ENCODE results near the gene VPS37C. TPM values are rescaled to one million over a fixed set of nuclear protein-coding genes. Genes with fewer than 3 reads are reported as not detected.

The VPS37C gene
- total RNA-seq, 1 experiment from 2014 or later: 19.0 TPM

GRCh38 chr11:61131586-61131985 is 29.6 kb downstream of the VPS37C start:
- no peaks in the 10 kb centered on the region for H3K27me3 Mint-ChIP-seq (ENCODE audit: low read depth)
- H3K14ac ChIP-seq (ENCODE audit: insufficient read depth, low read length): no peak overlapping the region
- no peak overlapping the region for H2AFZ ChIP-seq (ENCODE audit: low read length)
- H3K79me1 ChIP-seq (ENCODE audit: insufficient read depth, low read depth, low read length, poor library complexity, severe bottlenecking): no peaks in the 10 kb centered on the region
- no peak overlapping the region for H2BK12ac ChIP-seq (ENCODE audit: insufficient read length, low read depth, low read length)
- H4K20me1 ChIP-seq (ENCODE audit: control insufficient read depth, insufficient read depth, insufficient read length): no peaks in the 10 kb centered on the region
- H3K27ac ChIP-seq (ENCODE audit: insufficient read length, low read depth, low read length): no peak overlapping the region
- H3K4me1 ChIP-seq (ENCODE audit: insufficient read depth, low read length): no peaks in the 10 kb centered on the region
- peaks cover 0 to 22% (median 5%) of the 10 kb centered on the region in 3 experiments; a peak in 5 of 7 replicates for H3K36me3 Mint-ChIP-seq (ENCODE audit: insufficient read depth in 1 of 3, low read depth in 3 of 3)
- H3K9me3 ChIP-seq (ENCODE audit: control insufficient read depth, low read depth, low read length): no peaks in the 10 kb centered on the region
- H3T11ph ChIP-seq (ENCODE audit: low read length): no peak overlapping the region
- H2BK20ac ChIP-seq (ENCODE audit: low read depth, low read length, poor library complexity, severe bottlenecking): no peak overlapping the region
- no peak overlapping the region for H2BK5ac ChIP-seq (ENCODE audit: insufficient read length, low read length)
- H3K27me3 ChIP-seq (ENCODE audit: insufficient read depth, low read length): no peaks in the 10 kb centered on the region
- no peak overlapping the region for H4K91ac ChIP-seq (ENCODE audit: insufficient read length, low read depth, low read length)
- H3K18ac ChIP-seq (ENCODE audit: insufficient read length, low read depth, low read length): no peak overlapping the region
- no peaks in the 10 kb centered on the region for H3K79me2 ChIP-seq (ENCODE audit: insufficient read depth, low read length)
- H3K23me2 ChIP-seq (ENCODE audit: insufficient read length, low read depth, low read length, poor library complexity, severe bottlenecking): no peaks in the 10 kb centered on the region
- H3K23ac ChIP-seq (ENCODE audit: insufficient read length, low read depth, low read length): no peak overlapping the region
- no peak overlapping the region for H3K4me2 ChIP-seq (ENCODE audit: insufficient read depth, insufficient read length, low read length)
- H3K4me3 Mint-ChIP-seq: no peak overlapping the region
- H3K4me1 Mint-ChIP-seq: peaks cover 18 to 19% of the 10 kb centered on the region in 2 experiments
- no peak overlapping the region for H2BK120ac ChIP-seq (ENCODE audit: low read depth, low read length, poor library complexity, severe bottlenecking)
- no peak overlapping the region for H3K9ac ChIP-seq (ENCODE audit: extremely low read depth, insufficient read length, low read length)
- H3K27ac Mint-ChIP-seq: no peak overlapping the region; a peak in 1 of 7 replicates
- no peaks in the 10 kb centered on the region; a peak in 1 of 5 replicates for H3K9me3 Mint-ChIP-seq
- no peak for DNase-seq
- H3K56ac ChIP-seq (ENCODE audit: insufficient read length, low read depth, low read length): no peak overlapping the region
- no peak overlapping the region for H2AK5ac ChIP-seq (ENCODE audit: insufficient read length, low read length)
- TF ChIP-seq, protein P1, sequence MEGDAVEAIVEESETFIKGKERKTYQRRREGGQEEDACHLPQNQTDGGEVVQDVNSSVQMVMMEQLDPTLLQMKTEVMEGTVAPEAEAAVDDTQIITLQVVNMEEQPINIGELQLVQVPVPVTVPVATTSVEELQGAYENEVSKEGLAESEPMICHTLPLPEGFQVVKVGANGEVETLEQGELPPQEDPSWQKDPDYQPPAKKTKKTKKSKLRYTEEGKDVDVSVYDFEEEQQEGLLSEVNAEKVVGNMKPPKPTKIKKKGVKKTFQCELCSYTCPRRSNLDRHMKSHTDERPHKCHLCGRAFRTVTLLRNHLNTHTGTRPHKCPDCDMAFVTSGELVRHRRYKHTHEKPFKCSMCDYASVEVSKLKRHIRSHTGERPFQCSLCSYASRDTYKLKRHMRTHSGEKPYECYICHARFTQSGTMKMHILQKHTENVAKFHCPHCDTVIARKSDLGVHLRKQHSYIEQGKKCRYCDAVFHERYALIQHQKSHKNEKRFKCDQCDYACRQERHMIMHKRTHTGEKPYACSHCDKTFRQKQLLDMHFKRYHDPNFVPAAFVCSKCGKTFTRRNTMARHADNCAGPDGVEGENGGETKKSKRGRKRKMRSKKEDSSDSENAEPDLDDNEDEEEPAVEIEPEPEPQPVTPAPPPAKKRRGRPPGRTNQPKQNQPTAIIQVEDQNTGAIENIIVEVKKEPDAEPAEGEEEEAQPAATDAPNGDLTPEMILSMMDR (conservative IDR thresholded peaks at IDR 0.05): no peak
- no peak overlapping the region for H4K5ac ChIP-seq (ENCODE audit: insufficient read length, low read depth, low read length)
- H3K4ac ChIP-seq (ENCODE audit: low read depth, low read length): no peak overlapping the region
- WGBS (ENCODE audit: extremely low coverage, insufficient read length, low lambda C conversion rate): no CpG with 5 or more reads among the region's 14 CpGs
- no peak overlapping the region for H4K8ac ChIP-seq (replicated peaks; ENCODE audit: insufficient read length, low read depth, low read length)
- H2BK15ac ChIP-seq (ENCODE audit: low read depth, low read length): no peak overlapping the region
